ENCODE results near the gene PTPN1. TPM values are rescaled to one million over a fixed set of nuclear protein-coding genes. Genes with fewer than 3 reads are reported as not detected.

Gene PTPN1
- total and polyA plus RNA-seq, 2 experiments from 2014 or later: 16.9 to 26.4 TPM

DNA sequence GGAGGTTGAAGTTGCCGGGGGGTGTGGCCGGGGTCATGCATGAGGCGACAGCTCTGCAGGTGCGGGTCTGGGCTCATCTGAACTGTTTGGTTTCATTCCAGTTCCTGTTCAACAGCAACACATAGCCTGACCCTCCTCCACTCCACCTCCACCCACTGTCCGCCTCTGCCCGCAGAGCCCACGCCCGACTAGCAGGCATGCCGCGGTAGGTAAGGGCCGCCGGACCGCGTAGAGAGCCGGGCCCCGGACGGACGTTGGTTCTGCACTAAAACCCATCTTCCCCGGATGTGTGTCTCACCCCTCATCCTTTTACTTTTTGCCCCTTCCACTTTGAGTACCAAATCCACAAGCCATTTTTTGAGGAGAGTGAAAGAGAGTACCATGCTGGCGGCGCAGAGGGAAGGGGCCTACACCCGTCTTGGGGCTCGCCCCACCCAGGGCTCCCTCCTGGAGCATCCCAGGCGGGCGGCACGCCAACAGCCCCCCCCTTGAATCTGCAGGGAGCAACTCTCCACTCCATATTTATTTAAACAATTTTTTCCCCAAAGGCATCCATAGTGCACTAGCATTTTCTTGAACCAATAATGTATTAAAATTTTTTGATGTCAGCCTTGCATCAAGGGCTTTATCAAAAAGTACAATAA lies 72.5 kb downstream of the PTPN1 start (continued):
- TF ChIP-seq ZNF462 (CRISPR knock-in tag; IDR thresholded peaks at IDR 0.05): no peak
- no peak for TF ChIP-seq ZNF331 (CRISPR knock-in tag; IDR thresholded peaks at IDR 0.05; ENCODE audit: low read depth)
- no peak for TF ChIP-seq ZNF114 (CRISPR knock-in tag; IDR thresholded peaks at IDR 0.05)
- TF ChIP-seq, protein P1, sequence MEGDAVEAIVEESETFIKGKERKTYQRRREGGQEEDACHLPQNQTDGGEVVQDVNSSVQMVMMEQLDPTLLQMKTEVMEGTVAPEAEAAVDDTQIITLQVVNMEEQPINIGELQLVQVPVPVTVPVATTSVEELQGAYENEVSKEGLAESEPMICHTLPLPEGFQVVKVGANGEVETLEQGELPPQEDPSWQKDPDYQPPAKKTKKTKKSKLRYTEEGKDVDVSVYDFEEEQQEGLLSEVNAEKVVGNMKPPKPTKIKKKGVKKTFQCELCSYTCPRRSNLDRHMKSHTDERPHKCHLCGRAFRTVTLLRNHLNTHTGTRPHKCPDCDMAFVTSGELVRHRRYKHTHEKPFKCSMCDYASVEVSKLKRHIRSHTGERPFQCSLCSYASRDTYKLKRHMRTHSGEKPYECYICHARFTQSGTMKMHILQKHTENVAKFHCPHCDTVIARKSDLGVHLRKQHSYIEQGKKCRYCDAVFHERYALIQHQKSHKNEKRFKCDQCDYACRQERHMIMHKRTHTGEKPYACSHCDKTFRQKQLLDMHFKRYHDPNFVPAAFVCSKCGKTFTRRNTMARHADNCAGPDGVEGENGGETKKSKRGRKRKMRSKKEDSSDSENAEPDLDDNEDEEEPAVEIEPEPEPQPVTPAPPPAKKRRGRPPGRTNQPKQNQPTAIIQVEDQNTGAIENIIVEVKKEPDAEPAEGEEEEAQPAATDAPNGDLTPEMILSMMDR (conservative IDR thresholded peaks at IDR 0.05; ENCODE audit: low read depth in 2 of 2): no peak

GRCh38 chr20:50583442-50584150 lies 73.4 kb downstream of the PTPN1 start:
- Mint-ChIP-seq H3K4me3 (no peak overlapping the region), H3K27me3 (ENCODE audit: insufficient read depth, low read depth, poor library complexity) (peaks cover 2% of the 10 kb centered on the region), H3K9me3 (no peaks in the 10 kb centered on the region), H3K27ac (no peak overlapping the region), H3K4me1 (peaks cover 2% of the 10 kb centered on the region; the same call in 2 of the 3 replicates), H3K36me3 (ENCODE audit: low read depth) (peaks cover 40% of the 10 kb centered on the region)
- ATAC-seq: no peak
- H3F3A ChIP-seq (replicated peaks; ENCODE audit: low read depth): 0 out of 2 replicates have a peak, but pooled peaks cover 4% of the 10 kb centered on the region
- H3K4me1 ChIP-seq (ENCODE audit: insufficient read depth): no peaks in the 10 kb centered on the region
- no peak overlapping the region for H2AFZ ChIP-seq
- H3K79me2 ChIP-seq (replicated peaks; ENCODE audit: insufficient read depth): no peaks in the 10 kb centered on the region
- no peaks in the 10 kb centered on the region for H3K27me3 ChIP-seq (ENCODE audit: insufficient read depth)
- no peak overlapping the region for H3K4me3 ChIP-seq
- no peak overlapping the region for H3K4me2 ChIP-seq
- DNase-seq (ENCODE audit: low spot score): no peak
- peaks cover 6% of the 10 kb centered on the region; the same call in 1 of the 2 replicates for H4K20me1 ChIP-seq (replicated peaks; ENCODE audit: insufficient read depth)
- H3K36me3 ChIP-seq (ENCODE audit: insufficient read depth): peaks cover 18% of the 10 kb centered on the region; the same call in 1 of the 2 replicates
- H3K27ac ChIP-seq (ENCODE audit: low read depth): 0 out of 2 replicates have a peak overlapping the region, but pooled peaks have one; percentile 32
- H3K9me2 ChIP-seq (ENCODE audit: insufficient read depth): no peaks in the 10 kb centered on the region
- TF ChIP-seq ZNF331 (CRISPR knock-in tag; IDR thresholded peaks at IDR 0.05; ENCODE audit: low read depth): no peak
- no peak for TF ChIP-seq JUNB (IDR thresholded peaks at IDR 0.05; ENCODE audit: unreplicated experiment)
- TF ChIP-seq CREB1 (CRISPR knock-in tag; IDR thresholded peaks at IDR 0.05; ENCODE audit: low read depth): no peak
- no peak for TF ChIP-seq EZH2 (IDR thresholded peaks at IDR 0.05; ENCODE audit: low read depth, unreplicated experiment)
- TF ChIP-seq POLR2AphosphoS5 (IDR thresholded peaks at IDR 0.05; ENCODE audit: low read depth): no peak

Measured in GM23338 (cell line).